ENCODE results near the gene LDLRAD2.

- TF ChIP-seq MAX (IDR thresholded peaks at IDR 0.05) (no peak), CTCF (IDR thresholded peaks at IDR 0.05; ENCODE audit: low read depth, low read length, missing input control) (no peak), RAD21 (IDR thresholded peaks at IDR 0.05) (no peak), REST (IDR thresholded peaks at IDR 0.05) (no peak), HNF4G (IDR thresholded peaks at IDR 0.05) (no peak), JUND (IDR thresholded peaks at IDR 0.05) (no peak), HNF4A (conservative IDR thresholded peaks at IDR 0.05) (no peak), ZBTB33 (IDR thresholded peaks at IDR 0.05) (no peak), FOXA1 (IDR thresholded peaks at IDR 0.05) (no peak), SP1 (IDR thresholded peaks at IDR 0.05) (no peak), EGR1 (IDR thresholded peaks at IDR 0.05; ENCODE audit: low read depth in 2 of 2) (no peak)
Measured at GRCh38 chr1:21843208-21843607, 31.1 kb downstream of the LDLRAD2 start.
